ENCODE measurements around the gene NOC2L.

The NOC2L gene

GRCh38 chr1:1003618-1004419 is 44.8 kb upstream of the NOC2L start:
- Histone ChIP-seq H3K27ac (ENCODE audit: low read length) (no peak overlapping the region), H3K79me2 (ENCODE audit: low read length) (no peaks in the 10 kb centered on the region), H4K20me1 (ENCODE audit: insufficient read depth, low read length) (no peaks in the 10 kb centered on the region), H3K9me2 (replicated peaks; ENCODE audit: insufficient read depth, low read length) (no peaks in the 10 kb centered on the region), H3K9me3 (replicated peaks; ENCODE audit: insufficient read depth, low read length) (no peaks in the 10 kb centered on the region), H3K27me3 (replicated peaks; ENCODE audit: insufficient read depth, low read length) (peaks cover 84% of the 10 kb centered on the region), H3K4me1 (ENCODE audit: low read length) (no peaks in the 10 kb centered on the region), H3K4me2 (ENCODE audit: low read depth, low read length) (no peak overlapping the region), H3F3A (ENCODE audit: insufficient read depth, low read length) (no peaks in the 10 kb centered on the region), H2AFZ (ENCODE audit: low read length) (no peak overlapping the region), H3K4me3 (ENCODE audit: low read length) (no peak overlapping the region), H3K36me3 (replicated peaks; ENCODE audit: insufficient read depth, low read length) (no peaks in the 10 kb centered on the region), H3K9ac (ENCODE audit: low read length) (no peak overlapping the region)
- DNase-seq: no peak
- TF ChIP-seq CTCF (IDR thresholded peaks at IDR 0.05; ENCODE audit: low read length): no peak
- no peak for TF ChIP-seq EZH2phosphoT487 (IDR thresholded peaks at IDR 0.05; ENCODE audit: low read length)
- no peak for TF ChIP-seq EZH2 (optimal IDR thresholded peaks at IDR 0.05; ENCODE audit: low read depth, low read length)

GRCh38 chr1:1001057-1001783 is 42.2 kb upstream of the NOC2L start:
- Histone ChIP-seq H3K4me1 (ENCODE audit: low read length) (no peaks in the 10 kb centered on the region), H3K4me2 (ENCODE audit: low read depth, low read length) (no peak overlapping the region)

GRCh38 chr1:1000357-1001056 is 41.5 kb upstream of the NOC2L start:
- H3K79me2 ChIP-seq (ENCODE audit: low read length): no peaks in the 10 kb centered on the region
- no peaks in the 10 kb centered on the region for H3K36me3 ChIP-seq (replicated peaks; ENCODE audit: insufficient read depth, low read length)
- no peak overlapping the region for H3K4me2 ChIP-seq (ENCODE audit: low read depth, low read length)
- H3K4me3 ChIP-seq (ENCODE audit: low read length): no peak overlapping the region
- H3F3A ChIP-seq (ENCODE audit: insufficient read depth, low read length): no peaks in the 10 kb centered on the region
- H3K9me3 ChIP-seq (replicated peaks; ENCODE audit: insufficient read depth, low read length): no peaks in the 10 kb centered on the region
- H4K20me1 ChIP-seq (ENCODE audit: insufficient read depth, low read length): no peaks in the 10 kb centered on the region
- peaks cover 81% of the 10 kb centered on the region for H3K27me3 ChIP-seq (replicated peaks; ENCODE audit: insufficient read depth, low read length)
- no peak overlapping the region for H3K27ac ChIP-seq (ENCODE audit: low read length)
- H2AFZ ChIP-seq (ENCODE audit: low read length): no peak overlapping the region
- no peaks in the 10 kb centered on the region for H3K9me2 ChIP-seq (replicated peaks; ENCODE audit: insufficient read depth, low read length)
- H3K4me1 ChIP-seq (ENCODE audit: low read length): no peaks in the 10 kb centered on the region
- no peak for DNase-seq
- TF ChIP-seq CTCF (IDR thresholded peaks at IDR 0.05; ENCODE audit: low read length): no peak
- no peak for TF ChIP-seq EZH2phosphoT487 (IDR thresholded peaks at IDR 0.05; ENCODE audit: low read length)
- TF ChIP-seq EZH2 (optimal IDR thresholded peaks at IDR 0.05; ENCODE audit: low read depth, low read length): no peak
- H3K9ac ChIP-seq (ENCODE audit: low read length): no peak overlapping the region

More at GRCh38 chr1:1001057-1001783, 42.2 kb upstream of the NOC2L start:
- peaks cover 81% of the 10 kb centered on the region for H3K27me3 ChIP-seq (replicated peaks; ENCODE audit: insufficient read depth, low read length)
- H3K9me2 ChIP-seq (replicated peaks; ENCODE audit: insufficient read depth, low read length): no peaks in the 10 kb centered on the region
- H2AFZ ChIP-seq (ENCODE audit: low read length): no peak overlapping the region
- H3F3A ChIP-seq (ENCODE audit: insufficient read depth, low read length): no peaks in the 10 kb centered on the region
- no peak overlapping the region for H3K27ac ChIP-seq (ENCODE audit: low read length)
- no peaks in the 10 kb centered on the region for H3K79me2 ChIP-seq (ENCODE audit: low read length)
- H3K9me3 ChIP-seq (replicated peaks; ENCODE audit: insufficient read depth, low read length): no peaks in the 10 kb centered on the region
- no peaks in the 10 kb centered on the region for H4K20me1 ChIP-seq (ENCODE audit: insufficient read depth, low read length)
- DNase-seq: no peak
- TF ChIP-seq CTCF (IDR thresholded peaks at IDR 0.05; ENCODE audit: low read length) (no peak), EZH2 (optimal IDR thresholded peaks at IDR 0.05; ENCODE audit: low read depth, low read length) (no peak), EZH2phosphoT487 (IDR thresholded peaks at IDR 0.05; ENCODE audit: low read length) (no peak)
- no peak overlapping the region for H3K4me3 ChIP-seq (ENCODE audit: low read length)
- no peaks in the 10 kb centered on the region for H3K36me3 ChIP-seq (replicated peaks; ENCODE audit: insufficient read depth, low read length)
- H3K9ac ChIP-seq (ENCODE audit: low read length): no peak overlapping the region
